Measurements from ENCODE around the gene CRB3.

GRCh38 chr19:6494438-6495036 is 30.5 kb downstream of the CRB3 start:
- TF ChIP-seq, protein P1, sequence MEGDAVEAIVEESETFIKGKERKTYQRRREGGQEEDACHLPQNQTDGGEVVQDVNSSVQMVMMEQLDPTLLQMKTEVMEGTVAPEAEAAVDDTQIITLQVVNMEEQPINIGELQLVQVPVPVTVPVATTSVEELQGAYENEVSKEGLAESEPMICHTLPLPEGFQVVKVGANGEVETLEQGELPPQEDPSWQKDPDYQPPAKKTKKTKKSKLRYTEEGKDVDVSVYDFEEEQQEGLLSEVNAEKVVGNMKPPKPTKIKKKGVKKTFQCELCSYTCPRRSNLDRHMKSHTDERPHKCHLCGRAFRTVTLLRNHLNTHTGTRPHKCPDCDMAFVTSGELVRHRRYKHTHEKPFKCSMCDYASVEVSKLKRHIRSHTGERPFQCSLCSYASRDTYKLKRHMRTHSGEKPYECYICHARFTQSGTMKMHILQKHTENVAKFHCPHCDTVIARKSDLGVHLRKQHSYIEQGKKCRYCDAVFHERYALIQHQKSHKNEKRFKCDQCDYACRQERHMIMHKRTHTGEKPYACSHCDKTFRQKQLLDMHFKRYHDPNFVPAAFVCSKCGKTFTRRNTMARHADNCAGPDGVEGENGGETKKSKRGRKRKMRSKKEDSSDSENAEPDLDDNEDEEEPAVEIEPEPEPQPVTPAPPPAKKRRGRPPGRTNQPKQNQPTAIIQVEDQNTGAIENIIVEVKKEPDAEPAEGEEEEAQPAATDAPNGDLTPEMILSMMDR (IDR thresholded peaks at IDR 0.05; ENCODE audit: control extremely low read depth in 1 of 3, insufficient read depth in 1 of 3, low read depth in 1 of 3, low read length in 3 of 3), result no peak
- TF ChIP-seq POLR2A (IDR thresholded peaks at IDR 0.05; ENCODE audit: control extremely low read depth in 1 of 2, low read depth in 2 of 2, low read length in 2 of 2), result no peak
- TF ChIP-seq RBBP5 (IDR thresholded peaks at IDR 0.05; ENCODE audit: borderline replicate concordance, low read depth, low read length), result no peak
- TF ChIP-seq POLR2AphosphoS5 (IDR thresholded peaks at IDR 0.05; ENCODE audit: low read depth, low read length), result no peak
- TF ChIP-seq, protein P2, sequence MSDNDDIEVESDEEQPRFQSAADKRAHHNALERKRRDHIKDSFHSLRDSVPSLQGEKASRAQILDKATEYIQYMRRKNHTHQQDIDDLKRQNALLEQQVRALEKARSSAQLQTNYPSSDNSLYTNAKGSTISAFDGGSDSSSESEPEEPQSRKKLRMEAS (IDR thresholded peaks at IDR 0.05), result no peak
- no peak for TF ChIP-seq BRCA1 (IDR thresholded peaks at IDR 0.05; ENCODE audit: low read depth, low read length)
- no peak for TF ChIP-seq YY1 (IDR thresholded peaks at IDR 0.05; ENCODE audit: low read depth, low read length)
- TF ChIP-seq, protein P3, sequence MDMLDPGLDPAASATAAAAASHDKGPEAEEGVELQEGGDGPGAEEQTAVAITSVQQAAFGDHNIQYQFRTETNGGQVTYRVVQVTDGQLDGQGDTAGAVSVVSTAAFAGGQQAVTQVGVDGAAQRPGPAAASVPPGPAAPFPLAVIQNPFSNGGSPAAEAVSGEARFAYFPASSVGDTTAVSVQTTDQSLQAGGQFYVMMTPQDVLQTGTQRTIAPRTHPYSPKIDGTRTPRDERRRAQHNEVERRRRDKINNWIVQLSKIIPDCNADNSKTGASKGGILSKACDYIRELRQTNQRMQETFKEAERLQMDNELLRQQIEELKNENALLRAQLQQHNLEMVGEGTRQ (IDR thresholded peaks at IDR 0.05; ENCODE audit: low read length), result no peak
- no peak for TF ChIP-seq RFX5 (IDR thresholded peaks at IDR 0.05; ENCODE audit: borderline replicate concordance, low read depth, low read length)
- no peak for TF ChIP-seq RAD21 (IDR thresholded peaks at IDR 0.05 in 1 of 2, conservative IDR thresholded peaks at IDR 0.05 in 1 of 2; ENCODE audit: low read depth in 2 of 2, low read length in 2 of 2)

All from H1 (cell line).